ENCODE measurements around the gene TNXB. TPM values are rescaled to one million over a fixed set of nuclear protein-coding genes. Genes with fewer than 3 reads are reported as not detected.
"Not testable (repeated sequence)": the region's sequence is repeated elsewhere in the genome, so short reads cannot be mapped to it uniquely, and the experiment has no call there.

Gene TNXB
- total RNA-seq, 4 donors from 2014 or later, result 38.5 to 301 (median 117) TPM

DNA sequence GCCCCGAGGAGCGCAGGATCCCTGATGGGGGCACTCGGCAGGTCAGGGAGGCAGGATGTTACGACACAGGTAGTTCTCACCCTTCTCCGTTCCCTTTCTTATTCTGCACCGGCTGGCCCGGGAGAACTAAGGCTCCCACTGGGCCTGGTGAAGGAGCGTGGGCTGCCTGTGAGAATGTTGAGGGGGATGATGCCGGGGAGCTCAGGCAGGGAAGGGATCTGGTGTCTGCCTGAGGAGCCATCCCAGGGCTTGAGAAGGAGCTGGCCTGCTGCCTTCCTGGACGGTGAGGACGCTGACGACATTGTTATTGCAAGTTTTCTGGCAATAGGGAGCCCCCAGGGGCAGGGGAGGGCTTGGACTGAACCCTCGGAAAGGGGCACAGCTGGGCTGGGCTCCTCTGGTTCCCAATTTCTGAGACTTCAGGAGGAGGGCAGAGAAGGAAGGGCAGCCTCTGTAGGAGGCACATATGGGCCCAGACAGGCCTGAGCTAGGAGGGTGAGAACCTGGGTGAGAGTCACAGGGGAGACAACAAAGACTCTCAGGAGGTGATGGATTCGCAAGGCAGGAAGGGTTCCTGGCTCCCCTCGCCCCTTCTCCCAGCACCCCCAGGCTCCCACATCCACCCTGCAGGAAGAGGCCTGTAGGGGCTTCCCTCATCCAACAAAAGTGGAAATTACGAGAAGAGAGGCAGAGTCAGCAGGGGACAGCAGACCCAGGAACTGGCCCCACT lies 38.2 kb downstream of the TNXB start:
- TF ChIP-seq POLR2A (IDR thresholded peaks at IDR 0.05), result no peak
- TF ChIP-seq, protein P1, sequence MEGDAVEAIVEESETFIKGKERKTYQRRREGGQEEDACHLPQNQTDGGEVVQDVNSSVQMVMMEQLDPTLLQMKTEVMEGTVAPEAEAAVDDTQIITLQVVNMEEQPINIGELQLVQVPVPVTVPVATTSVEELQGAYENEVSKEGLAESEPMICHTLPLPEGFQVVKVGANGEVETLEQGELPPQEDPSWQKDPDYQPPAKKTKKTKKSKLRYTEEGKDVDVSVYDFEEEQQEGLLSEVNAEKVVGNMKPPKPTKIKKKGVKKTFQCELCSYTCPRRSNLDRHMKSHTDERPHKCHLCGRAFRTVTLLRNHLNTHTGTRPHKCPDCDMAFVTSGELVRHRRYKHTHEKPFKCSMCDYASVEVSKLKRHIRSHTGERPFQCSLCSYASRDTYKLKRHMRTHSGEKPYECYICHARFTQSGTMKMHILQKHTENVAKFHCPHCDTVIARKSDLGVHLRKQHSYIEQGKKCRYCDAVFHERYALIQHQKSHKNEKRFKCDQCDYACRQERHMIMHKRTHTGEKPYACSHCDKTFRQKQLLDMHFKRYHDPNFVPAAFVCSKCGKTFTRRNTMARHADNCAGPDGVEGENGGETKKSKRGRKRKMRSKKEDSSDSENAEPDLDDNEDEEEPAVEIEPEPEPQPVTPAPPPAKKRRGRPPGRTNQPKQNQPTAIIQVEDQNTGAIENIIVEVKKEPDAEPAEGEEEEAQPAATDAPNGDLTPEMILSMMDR (IDR thresholded peaks at IDR 0.05), result no peak
- Histone ChIP-seq H3K4me1 (no peaks in the 10 kb centered on the region), H3K4me3 (no peak overlapping the region), H3K36me3 (peaks cover 0 to 10% (median 0%) of the 10 kb centered on the region in 3 donors), H3K27ac (peak overlapping the region; percentile 10 to 45 (median 31)), H3K27me3 (no peaks in the 10 kb centered on the region), H3K9me3 (no peaks in the 10 kb centered on the region)
- no peak for DNase-seq

- DNase-seq, result no peak
- Histone ChIP-seq H3K9me3 (no peaks in the 10 kb centered on the region), H3K4me3 (no peak overlapping the region), H3K27ac (peak overlapping the region in 3 of 4 donors; percentile 30 to 45 (median 32)), H3K27me3 (no peaks in the 10 kb centered on the region), H3K36me3 (peaks cover 0 to 10% (median 0%) of the 10 kb centered on the region in 3 donors), H3K4me1 (no peaks in the 10 kb centered on the region)
- TF ChIP-seq POLR2A (IDR thresholded peaks at IDR 0.05), result no peak
- TF ChIP-seq, protein P1 (IDR thresholded peaks at IDR 0.05), result no peak
Measured at GRCh38 chr6:32069878-32070515, 39.1 kb downstream of the TNXB start.

- no peaks in the 10 kb centered on the region for H3K27me3 ChIP-seq
- H3K4me3 ChIP-seq, result no peak overlapping the region
- no peak for DNase-seq
- no peaks in the 10 kb centered on the region for H3K4me1 ChIP-seq
- no peak overlapping the region for H3K27ac ChIP-seq
- TF ChIP-seq, protein P1 (IDR thresholded peaks at IDR 0.05), result no peak
- no peak for TF ChIP-seq POLR2A (IDR thresholded peaks at IDR 0.05)
- H3K9me3 ChIP-seq, result no peaks in the 10 kb centered on the region
- H3K36me3 ChIP-seq, result peaks cover 0 to 10% (median 0%) of the 10 kb centered on the region in 3 donors
Measured at GRCh38 chr6:32069460-32069859, 39.7 kb downstream of the TNXB start.

- Histone ChIP-seq H3K4me3 (no peak overlapping the region), H3K4me1 (no peaks in the 10 kb centered on the region), H3K36me3 (peaks cover 0 to 10% (median 0%) of the 10 kb centered on the region in 3 donors), H3K27ac (no peak overlapping the region), H3K27me3 (no peaks in the 10 kb centered on the region), H3K9me3 (no peaks in the 10 kb centered on the region)
- no peak for DNase-seq
- no peak for TF ChIP-seq POLR2A (IDR thresholded peaks at IDR 0.05)
- TF ChIP-seq, protein P1 (IDR thresholded peaks at IDR 0.05), result no peak
Measured at GRCh38 chr6:32068867-32069266, 40.3 kb downstream of the TNXB start.

DNA sequence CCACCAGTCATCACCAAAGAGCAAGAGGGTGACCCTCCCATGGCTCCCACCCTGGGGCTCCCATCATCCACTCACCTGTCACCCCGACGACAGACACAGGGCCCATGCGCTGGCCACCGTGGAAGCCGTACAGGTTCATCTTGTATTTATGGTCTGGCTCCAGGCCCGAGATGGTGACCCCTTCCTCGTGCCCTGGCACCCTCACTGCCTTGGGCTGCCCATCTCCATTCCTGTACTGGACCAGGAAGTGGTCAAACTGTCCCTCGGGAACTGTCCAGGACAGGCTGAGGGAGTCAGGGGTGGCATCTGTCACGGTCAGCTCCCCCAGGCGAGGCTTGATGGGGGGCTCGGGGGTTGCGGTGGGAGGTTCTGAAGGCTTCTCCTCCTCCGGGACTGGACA lies 40.8 kb downstream of the TNXB start:
- not testable (repeated sequence) for H3K4me1 ChIP-seq, H3K36me3 ChIP-seq, DNase-seq, H3K9me3 ChIP-seq, H3K27me3 ChIP-seq, H3K27ac ChIP-seq, H3K4me3 ChIP-seq

DNA sequence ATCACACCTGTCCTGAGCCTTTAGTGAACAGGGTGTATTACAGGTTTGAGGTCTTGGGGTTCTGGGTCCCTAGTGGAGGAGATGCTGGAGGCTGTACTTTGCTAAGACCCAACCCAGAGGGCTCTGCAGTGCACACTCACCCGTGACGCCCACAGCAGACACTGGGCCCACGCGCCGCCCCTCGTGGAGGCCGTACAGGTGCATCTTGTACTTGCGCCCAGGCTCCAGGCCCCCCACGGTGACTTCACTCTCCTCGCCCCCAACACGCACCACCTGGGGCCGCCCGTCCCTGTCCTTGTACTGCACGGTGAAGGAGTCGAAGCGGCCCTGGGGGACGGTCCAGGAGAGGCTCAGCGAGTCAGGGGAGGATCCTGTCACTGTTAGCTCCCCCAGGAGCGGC lies 41.6 kb downstream of the TNXB start:
- H3K9me3 ChIP-seq, H3K4me3 ChIP-seq, H3K36me3 ChIP-seq, H3K27me3 ChIP-seq, DNase-seq, H3K4me1 ChIP-seq, H3K27ac ChIP-seq: not testable (repeated sequence)
